Measurements from ENCODE around the gene INTS2. TPM values are rescaled to one million over a fixed set of nuclear protein-coding genes. Genes with fewer than 3 reads are reported as not detected.
"Not testable (repeated sequence)": the region's sequence is repeated elsewhere in the genome, so short reads cannot be mapped to it uniquely, and the experiment has no call there.

INTS2 gene
- total and polyA plus RNA-seq, 2 donors: 4.7 to 29.9 TPM

DNA sequence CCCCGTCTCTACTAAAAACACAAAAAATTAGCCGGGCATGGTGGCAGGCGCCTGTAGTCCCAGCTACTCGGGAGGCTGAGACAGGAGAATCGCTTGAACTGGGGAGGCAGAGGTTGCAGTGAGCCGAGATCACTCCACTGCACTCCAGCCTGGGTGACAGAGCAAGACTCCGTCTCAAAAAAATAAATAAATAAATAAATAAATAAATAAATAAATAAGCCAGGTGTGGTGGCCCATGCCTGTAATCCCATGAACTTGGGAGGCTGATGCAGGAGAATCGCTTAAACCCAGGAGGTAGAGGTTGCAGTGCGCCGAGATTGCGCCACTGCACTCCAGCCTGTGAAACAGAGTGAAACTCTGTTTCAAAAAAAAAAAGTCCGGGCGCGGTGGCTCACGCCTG is 12.6 kb downstream of the INTS2 start:
- not testable (repeated sequence) for DNase-seq (ENCODE audit: extremely low spot score); H3K36me3 ChIP-seq (ENCODE audit: insufficient read depth); H3K4me3 ChIP-seq (ENCODE audit: low read depth, low read length); H3K27ac ChIP-seq (ENCODE audit: low read depth); H3K4me1 ChIP-seq (ENCODE audit: insufficient read depth)
- WGBS: 95% methylated on average over 15 of the region's 15 CpGs

- no peak for DNase-seq (ENCODE audit: extremely low spot score)
- H3K27ac ChIP-seq (ENCODE audit: low read depth): no peak overlapping the region
- H3K36me3 ChIP-seq (ENCODE audit: insufficient read depth): peaks cover 3% of the 10 kb centered on the region
- no peaks in the 10 kb centered on the region for H3K4me1 ChIP-seq (ENCODE audit: insufficient read depth)
- 93% methylated on average over 7 of the region's 7 CpGs for WGBS
- no peak overlapping the region for H3K4me3 ChIP-seq (ENCODE audit: low read depth, low read length)
These were observed 19.3 kb downstream of the INTS2 start for GRCh38 chr17:61908292-61909037.

- H3K27ac ChIP-seq (ENCODE audit: low read depth): no peak overlapping the region
- no peaks in the 10 kb centered on the region for H3K4me1 ChIP-seq (ENCODE audit: insufficient read depth)
- DNase-seq (ENCODE audit: extremely low spot score): no peak
- WGBS: 94% methylated on average over 5 of the region's 5 CpGs
- H3K36me3 ChIP-seq (ENCODE audit: insufficient read depth): peaks cover 3% of the 10 kb centered on the region
- no peak overlapping the region for H3K4me3 ChIP-seq (ENCODE audit: low read depth, low read length)
These were observed 20.4 kb downstream of the INTS2 start for GRCh38 chr17:61907361-61907760.

- WGBS: 91% methylated on average over 5 of the region's 5 CpGs
- peaks cover 2% of the 10 kb centered on the region for H3K36me3 ChIP-seq (ENCODE audit: insufficient read depth)
- DNase-seq (ENCODE audit: extremely low spot score): no peak
These were observed 23.6 kb downstream of the INTS2 start for GRCh38 chr17:61904094-61904710.

DNA sequence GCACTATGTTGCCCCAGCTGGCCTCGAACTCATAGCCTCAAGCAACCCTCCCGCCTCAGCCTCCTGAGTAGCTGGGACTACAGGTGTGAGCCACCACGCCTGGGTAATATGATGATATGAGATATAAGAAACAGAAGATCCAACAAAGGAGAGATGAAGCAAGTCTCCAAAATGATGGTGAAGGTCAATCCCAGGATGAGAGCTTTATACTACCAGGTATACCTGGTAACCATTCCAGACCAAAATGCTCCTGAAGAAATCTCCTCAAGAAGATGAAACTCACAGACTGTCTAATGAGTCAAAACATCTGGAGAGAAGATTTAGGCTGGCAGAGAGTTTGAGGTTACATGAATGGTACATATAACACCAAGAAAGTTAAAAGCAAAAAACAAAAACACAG is 24.5 kb downstream of the INTS2 start:
- 100% methylated on average over 3 of the region's 3 CpGs for WGBS
- H3K27ac ChIP-seq (ENCODE audit: low read depth): no peak overlapping the region
- no peak for DNase-seq (ENCODE audit: extremely low spot score)
- no peak overlapping the region for H3K4me3 ChIP-seq (ENCODE audit: low read depth, low read length)
- H3K36me3 ChIP-seq (ENCODE audit: insufficient read depth): peaks cover 2% of the 10 kb centered on the region
- no peaks in the 10 kb centered on the region for H3K4me1 ChIP-seq (ENCODE audit: insufficient read depth)

More at GRCh38 chr17:61904094-61904710, 23.6 kb downstream of the INTS2 start:
- no peak overlapping the region for H3K27ac ChIP-seq (ENCODE audit: low read depth)
- no peaks in the 10 kb centered on the region for H3K4me1 ChIP-seq (ENCODE audit: insufficient read depth)
- no peak overlapping the region for H3K4me3 ChIP-seq (ENCODE audit: low read depth, low read length)

- DNase-seq (ENCODE audit: extremely low spot score): no peak
- no peaks in the 10 kb centered on the region for H3K4me1 ChIP-seq (ENCODE audit: insufficient read depth)
- 89% methylated on average over 2 of the region's 2 CpGs for WGBS
- H3K27ac ChIP-seq (ENCODE audit: low read depth): no peak overlapping the region
- H3K36me3 ChIP-seq (ENCODE audit: insufficient read depth): peaks cover 3% of the 10 kb centered on the region
- no peak overlapping the region for H3K4me3 ChIP-seq (ENCODE audit: low read depth, low read length)
These were observed 30.1 kb downstream of the INTS2 start for GRCh38 chr17:61897548-61898180.

DNA sequence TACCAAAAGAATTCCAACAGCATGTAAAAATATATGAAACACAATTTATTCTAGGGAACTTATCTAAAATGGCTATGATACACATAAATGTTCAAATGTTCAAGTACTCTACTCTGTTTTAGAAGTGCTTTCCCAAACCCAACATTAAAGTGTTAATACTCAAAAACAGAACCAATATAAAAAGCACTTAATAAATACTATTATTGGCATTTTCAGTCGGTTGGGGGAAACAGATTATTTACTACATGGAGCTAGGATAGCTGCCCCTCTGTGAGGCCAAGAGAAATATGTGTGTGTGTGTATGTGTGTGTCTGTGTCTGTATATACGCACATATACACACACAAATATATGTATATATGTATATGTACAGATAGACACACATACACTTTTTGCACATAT is 32.4 kb downstream of the INTS2 start:
- Histone ChIP-seq H3K36me3 (ENCODE audit: insufficient read depth) (peaks cover 3% of the 10 kb centered on the region), H3K4me1 (ENCODE audit: insufficient read depth) (no peaks in the 10 kb centered on the region), H3K27ac (ENCODE audit: low read depth) (no peak overlapping the region), H3K4me3 (ENCODE audit: low read depth, low read length) (no peak overlapping the region)
- WGBS: 63% methylated on average over 2 of the region's 2 CpGs
- DNase-seq (ENCODE audit: extremely low spot score): no peak

GRCh38 chr17:61894310-61894709 is 33.5 kb downstream of the INTS2 start:
- 90% methylated on average over 5 of the region's 5 CpGs for WGBS
- not testable (repeated sequence) for H3K4me1 ChIP-seq (ENCODE audit: insufficient read depth); DNase-seq (ENCODE audit: extremely low spot score); H3K4me3 ChIP-seq (ENCODE audit: low read depth, low read length); H3K36me3 ChIP-seq (ENCODE audit: insufficient read depth); H3K27ac ChIP-seq (ENCODE audit: low read depth)

GRCh38 chr17:61887733-61888132 is 40.0 kb downstream of the INTS2 start:
- WGBS: 95% methylated on average over 6 of the region's 6 CpGs
- not testable (repeated sequence) for DNase-seq (ENCODE audit: extremely low spot score); H3K4me1 ChIP-seq (ENCODE audit: insufficient read depth); H3K4me3 ChIP-seq (ENCODE audit: low read depth, low read length); H3K27ac ChIP-seq (ENCODE audit: low read depth); H3K36me3 ChIP-seq (ENCODE audit: insufficient read depth)

DNA sequence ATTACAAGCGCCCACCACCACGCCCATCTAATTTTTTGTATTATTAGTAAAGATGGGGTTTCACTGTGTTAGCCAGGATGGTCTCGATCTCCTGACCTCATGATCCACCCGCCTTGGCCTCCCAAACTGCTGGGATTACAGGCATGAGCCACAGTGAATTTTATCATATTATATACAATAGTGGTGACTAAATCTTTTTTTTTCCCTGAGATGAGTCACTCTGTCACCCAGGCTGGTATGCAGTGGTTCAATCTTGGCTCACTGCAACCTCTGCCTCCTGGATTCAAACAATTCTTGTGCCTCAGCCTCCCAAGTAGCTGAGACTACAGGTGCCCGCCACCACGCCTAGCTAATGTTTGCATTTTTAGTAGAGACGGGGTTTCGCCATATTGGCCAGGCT is 41.9 kb downstream of the INTS2 start:
- not testable (repeated sequence) for H3K4me3 ChIP-seq (ENCODE audit: low read depth, low read length); H3K36me3 ChIP-seq (ENCODE audit: insufficient read depth); H3K27ac ChIP-seq (ENCODE audit: low read depth); DNase-seq (ENCODE audit: extremely low spot score); H3K4me1 ChIP-seq (ENCODE audit: insufficient read depth)
- WGBS: 96% methylated on average over 8 of the region's 8 CpGs

DNA sequence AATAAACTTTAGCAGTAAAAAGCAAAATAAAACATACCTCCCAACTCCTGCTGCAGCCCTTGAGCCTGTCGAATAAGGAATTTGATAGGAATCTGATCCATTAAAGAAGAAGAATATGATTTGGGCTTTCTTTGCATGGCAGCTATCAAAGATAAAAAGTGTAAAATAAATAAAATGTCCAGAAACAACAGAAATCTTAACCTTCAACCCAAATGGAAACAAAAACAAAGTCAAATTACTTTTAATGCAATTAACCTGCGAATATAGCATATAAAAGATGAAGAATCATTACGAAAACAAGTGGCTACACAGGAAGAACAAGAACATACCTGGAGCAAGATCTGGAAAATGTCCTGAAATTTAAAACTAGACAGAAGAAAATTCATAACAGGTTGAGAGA is 42.9 kb downstream of the INTS2 start:
- H3K4me3 ChIP-seq (ENCODE audit: low read depth, low read length): no peak overlapping the region
- WGBS: 93% methylated on average over 3 of the region's 3 CpGs
- no peak overlapping the region for H3K27ac ChIP-seq (ENCODE audit: low read depth)
- peaks cover under 1% of the 10 kb centered on the region for H3K36me3 ChIP-seq (ENCODE audit: insufficient read depth)
- no peaks in the 10 kb centered on the region for H3K4me1 ChIP-seq (ENCODE audit: insufficient read depth)
- DNase-seq (ENCODE audit: extremely low spot score): no peak

DNA sequence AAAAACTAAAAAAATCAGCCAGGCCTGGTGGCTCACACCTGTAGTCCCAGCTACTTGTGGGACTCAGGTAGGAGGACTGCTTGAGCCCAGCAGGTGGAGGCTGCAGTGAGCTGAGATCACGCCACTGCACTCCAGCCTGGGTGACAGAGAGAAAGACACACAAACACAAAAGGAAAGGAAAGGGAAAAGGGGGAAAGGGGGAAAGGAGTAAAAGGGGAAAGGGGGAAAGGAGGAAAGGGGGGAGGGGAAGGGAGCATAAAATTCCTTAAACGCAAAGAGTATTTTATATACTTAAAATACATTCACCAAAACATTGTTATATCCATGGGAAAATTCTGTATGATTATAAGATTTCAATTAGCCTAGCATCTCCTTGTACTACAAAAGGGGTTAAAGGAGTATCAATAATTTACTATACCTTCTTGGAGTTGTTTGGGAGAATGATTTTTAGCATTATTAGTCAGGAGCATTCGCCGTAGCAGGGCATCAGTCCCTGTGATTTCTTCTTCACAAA is 47.1 kb downstream of the INTS2 start:
- Histone ChIP-seq H3K36me3 (ENCODE audit: insufficient read depth) (peaks cover 1% of the 10 kb centered on the region), H3K4me3 (ENCODE audit: low read depth, low read length) (no peak overlapping the region), H3K4me1 (ENCODE audit: insufficient read depth) (no peaks in the 10 kb centered on the region), H3K27ac (ENCODE audit: low read depth) (no peak overlapping the region)
- 95% methylated on average over 4 of the region's 4 CpGs for WGBS
- DNase-seq (ENCODE audit: extremely low spot score): no peak

DNA sequence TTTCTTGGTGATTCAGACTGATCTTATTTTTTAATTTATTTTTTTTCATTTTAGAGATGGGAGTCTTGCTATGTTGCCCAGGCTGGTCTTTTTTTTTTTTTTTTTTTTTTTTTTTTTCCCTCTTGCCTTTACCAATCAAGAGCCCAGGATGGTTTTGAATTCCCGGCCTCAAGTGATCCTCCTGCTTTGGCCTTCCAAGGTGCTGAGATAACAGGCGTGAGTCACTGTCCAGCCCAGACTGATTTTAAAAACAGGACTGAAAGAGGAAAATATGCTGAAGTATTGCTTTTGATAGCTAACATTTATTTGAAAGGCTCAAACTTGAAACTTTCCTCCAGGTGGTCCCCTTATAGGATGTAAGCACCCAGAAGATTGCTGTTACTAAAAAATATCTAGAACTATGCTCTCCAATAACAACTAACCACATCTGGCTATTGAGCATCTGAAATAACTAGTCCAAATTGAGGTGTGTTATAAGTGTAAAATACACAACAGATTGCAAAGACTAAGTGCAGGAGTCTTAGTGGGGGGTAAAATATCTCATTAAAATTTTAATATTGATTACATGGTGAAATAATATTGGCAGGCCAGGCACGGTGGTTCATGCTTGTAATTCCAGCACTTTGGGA is 48.7 kb downstream of the INTS2 start:
- DNase-seq (ENCODE audit: extremely low spot score): no peak
- peaks cover 1% of the 10 kb centered on the region for H3K36me3 ChIP-seq (ENCODE audit: insufficient read depth)
- H3K4me1 ChIP-seq (ENCODE audit: insufficient read depth): no peaks in the 10 kb centered on the region
- H3K27ac ChIP-seq (ENCODE audit: low read depth): no peak overlapping the region
- WGBS: 95% methylated on average over 3 of the region's 3 CpGs
- H3K4me3 ChIP-seq (ENCODE audit: low read depth, low read length): no peak overlapping the region

Data from urinary bladder (tissue), 4 donors.